HUES64 (cell line): Measurements from ENCODE around the gene MARCHF10.

Source experiments
- H3K27ac ChIP-seq: 2 replicates; pipeline ENCODE4 v1.7.0; 2013; ENCODE audit warnings: low read depth, low read length, inconsistent platforms
- H3K27me3 ChIP-seq: 2 replicates; pipeline ENCODE4 v1.6.1; 2013; ENCODE audit warnings: mild to moderate bottlenecking, low read length; ENCODE audit not compliant: insufficient read depth
- H3K36me3 ChIP-seq: 2 replicates; pipeline ENCODE4 v1.6.1; 2013; ENCODE audit warnings: mild to moderate bottlenecking, low read length; ENCODE audit not compliant: insufficient read depth
- H3K4me1 ChIP-seq: 2 replicates; pipeline ENCODE4 v1.6.1; 2013; ENCODE audit warnings: mild to moderate bottlenecking, low read length, moderate library complexity; ENCODE audit not compliant: insufficient read depth
- H3K4me3 ChIP-seq: 2 replicates; pipeline ENCODE4 v1.5.1; 2013; ENCODE audit warnings: mild to moderate bottlenecking, low read length, moderate library complexity
- H3K9ac ChIP-seq: 2 replicates; pipeline ENCODE4 v1.6.1; 2013; ENCODE audit warnings: mild to moderate bottlenecking, low read depth, low read length
- H3K9me3 ChIP-seq: 2 replicates; pipeline ENCODE4 v1.6.1; 2013; ENCODE audit warnings: low read depth, low read length; ENCODE audit not compliant: insufficient read depth
- WGBS: fragments of 150-250, 120-280 bp; methylation state at CpG from one replicate; pipeline ENCODE4 v1.1.7; 2013; ENCODE audit warnings: missing lambda C conversion rate; 5-methylcytosine and 5-hydroxymethylcytosine counted together

Gene MARCHF10

DNA sequence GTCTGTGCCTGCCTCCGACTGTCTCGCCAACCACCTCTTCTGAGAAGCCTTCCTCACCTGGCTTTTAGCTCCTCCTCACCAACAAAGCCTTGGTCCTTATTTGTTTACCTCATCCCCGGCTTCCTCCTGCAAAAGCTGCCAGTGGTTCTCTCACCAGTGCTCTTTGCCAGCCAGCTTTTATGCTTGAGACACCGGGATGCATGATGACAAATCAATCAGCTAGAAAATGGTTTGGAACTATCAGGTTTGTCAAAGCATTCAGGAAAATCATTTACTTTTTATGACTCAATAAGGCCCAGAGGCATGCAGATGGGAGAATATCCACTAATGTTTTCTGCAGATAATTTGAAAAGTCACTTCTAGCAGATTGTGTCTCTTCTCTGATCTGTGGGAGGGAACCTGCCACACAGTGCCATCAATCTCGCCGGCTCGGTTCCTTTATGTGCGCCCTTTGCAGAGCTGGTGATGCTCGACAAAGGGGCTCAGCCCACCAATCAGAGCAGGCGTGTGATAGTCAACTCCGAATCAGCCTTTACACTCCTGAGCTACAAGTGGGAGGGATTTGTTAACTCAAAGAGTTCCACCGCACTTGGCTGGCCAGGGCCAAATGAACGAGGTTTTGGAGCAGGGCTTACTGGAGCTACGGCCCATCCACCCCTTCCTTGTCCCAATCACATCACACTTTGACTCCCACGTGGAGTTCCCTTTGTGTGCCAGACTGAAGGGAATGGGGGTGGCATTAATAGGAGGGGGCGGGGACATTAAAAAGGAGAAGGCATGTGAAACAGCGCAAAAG lies 94.8 kb downstream of the MARCHF10 start:
- WGBS = 85% methylated on average over 17 of the region's 17 CpGs
- H3K9me3 ChIP-seq = peaks cover 4% of the 10 kb centered on the region
- no peak overlapping the region for H3K27ac ChIP-seq
- no peaks in the 10 kb centered on the region for H3K36me3 ChIP-seq
- no peak overlapping the region for H3K4me3 ChIP-seq
- no peaks in the 10 kb centered on the region for H3K4me1 ChIP-seq
- no peak overlapping the region for H3K9ac ChIP-seq
- H3K27me3 ChIP-seq = no peaks in the 10 kb centered on the region

GRCh38 chr17:62712171-62712581 lies 95.9 kb downstream of the MARCHF10 start:
- H3K4me1 ChIP-seq = no peaks in the 10 kb centered on the region
- 93% methylated on average over 8 of the region's 8 CpGs for whole genome bisulfite sequencing

GRCh38 chr17:62708587-62708986 lies 99.5 kb downstream of the MARCHF10 start:
- Histone ChIP-seq H3K4me1 (peaks cover 20% of the 10 kb centered on the region), H3K27ac (no peak overlapping the region), H3K9me3 (peaks cover 4% of the 10 kb centered on the region), H3K27me3 (peaks cover 31% of the 10 kb centered on the region), H3K36me3 (no peaks in the 10 kb centered on the region), H3K9ac (no peak overlapping the region), H3K4me3 (no peak overlapping the region)
- 89% methylated on average over 2 of the region's 2 CpGs for WGBS

More at GRCh38 chr17:62712171-62712581, 95.9 kb downstream of the MARCHF10 start:
- peaks cover 5% of the 10 kb centered on the region for H3K27me3 ChIP-seq
- no peak overlapping the region for H3K4me3 ChIP-seq
- H3K9ac ChIP-seq = no peak overlapping the region
- no peak overlapping the region for H3K27ac ChIP-seq
- peaks cover 4% of the 10 kb centered on the region for H3K9me3 ChIP-seq
- H3K36me3 ChIP-seq = no peaks in the 10 kb centered on the region

DNA sequence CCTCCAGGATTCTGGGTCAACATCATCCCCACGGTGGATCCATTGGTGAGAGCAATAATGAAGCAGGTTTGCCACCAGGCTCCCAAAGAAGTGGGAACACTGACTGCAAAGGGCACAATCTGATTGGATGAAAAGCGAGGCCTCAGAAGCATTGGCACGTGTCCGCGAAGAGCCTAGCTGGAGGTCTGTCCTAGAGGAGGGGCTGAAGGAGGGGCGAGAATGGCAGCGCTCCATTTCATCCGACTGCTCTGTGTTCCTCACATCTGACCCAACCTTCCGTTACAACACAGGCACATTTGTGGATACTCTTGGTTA lies 100.7 kb downstream of the MARCHF10 start:
- Histone ChIP-seq H3K4me3 (no peak overlapping the region), H3K4me1 (peaks cover 20% of the 10 kb centered on the region), H3K9me3 (peaks cover 4% of the 10 kb centered on the region), H3K36me3 (no peaks in the 10 kb centered on the region), H3K27ac (no peak overlapping the region), H3K27me3 (peaks cover 42% of the 10 kb centered on the region), H3K9ac (no peak overlapping the region)
- 87% methylated on average over 9 of the region's 9 CpGs for WGBS

DNA sequence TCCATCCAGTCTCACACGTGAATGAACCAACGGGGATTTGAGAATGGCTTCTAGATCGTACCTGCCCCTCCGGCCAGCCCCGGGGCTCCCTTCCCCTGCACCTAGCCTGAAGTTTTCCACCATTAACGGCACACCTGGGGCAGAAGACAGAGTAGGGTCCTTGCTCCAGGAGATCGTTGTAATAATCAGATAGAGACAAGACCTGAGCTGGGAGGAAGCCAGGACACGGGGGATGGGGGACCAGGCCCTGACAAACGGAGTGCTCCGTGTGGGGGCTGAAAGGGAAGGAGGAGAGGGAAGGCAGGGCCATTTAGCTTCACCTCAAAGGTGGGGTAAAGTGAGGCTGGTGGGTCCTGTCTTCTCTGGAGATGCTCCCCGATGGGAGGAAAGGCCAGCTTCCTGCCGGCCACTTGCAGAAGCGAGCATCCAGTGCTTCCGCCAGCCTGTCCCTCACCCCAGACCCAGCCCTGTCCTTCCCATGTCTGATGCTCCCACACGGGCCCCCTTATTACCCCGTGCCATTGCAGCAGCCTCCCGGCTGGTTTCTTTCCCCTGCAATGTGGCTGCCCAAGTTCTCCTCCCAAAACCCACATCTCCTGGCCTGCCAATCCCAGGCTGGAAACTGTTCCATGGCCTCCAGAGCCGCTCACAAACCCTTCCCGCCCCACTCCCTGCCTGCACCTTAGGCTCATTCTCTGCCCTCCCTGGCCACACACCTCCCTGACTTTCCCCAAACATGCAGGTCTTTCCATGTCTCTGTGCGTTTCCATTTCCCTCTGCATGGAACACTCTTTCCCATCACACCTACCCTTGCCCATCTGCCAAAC lies 101.3 kb downstream of the MARCHF10 start:
- no peaks in the 10 kb centered on the region for H3K36me3 ChIP-seq
- WGBS = 77% methylated on average over 20 of the region's 20 CpGs
- H3K4me3 ChIP-seq = no peak overlapping the region; the same call in 1 of the 2 replicates
- H3K9me3 ChIP-seq = peaks cover 4% of the 10 kb centered on the region
- no peak overlapping the region for H3K27ac ChIP-seq
- H3K4me1 ChIP-seq = peaks cover 20% of the 10 kb centered on the region
- no peak overlapping the region for H3K9ac ChIP-seq
- peaks cover 42% of the 10 kb centered on the region for H3K27me3 ChIP-seq

- Histone ChIP-seq H3K4me1 (peaks cover 20% of the 10 kb centered on the region), H3K4me3 (peak overlapping the region; percentile 69)
- WGBS = 15% methylated on average over 14 of the region's 14 CpGs
Measured at GRCh38 chr17:62705778-62706597, 102.1 kb downstream of the MARCHF10 start.

DNA sequence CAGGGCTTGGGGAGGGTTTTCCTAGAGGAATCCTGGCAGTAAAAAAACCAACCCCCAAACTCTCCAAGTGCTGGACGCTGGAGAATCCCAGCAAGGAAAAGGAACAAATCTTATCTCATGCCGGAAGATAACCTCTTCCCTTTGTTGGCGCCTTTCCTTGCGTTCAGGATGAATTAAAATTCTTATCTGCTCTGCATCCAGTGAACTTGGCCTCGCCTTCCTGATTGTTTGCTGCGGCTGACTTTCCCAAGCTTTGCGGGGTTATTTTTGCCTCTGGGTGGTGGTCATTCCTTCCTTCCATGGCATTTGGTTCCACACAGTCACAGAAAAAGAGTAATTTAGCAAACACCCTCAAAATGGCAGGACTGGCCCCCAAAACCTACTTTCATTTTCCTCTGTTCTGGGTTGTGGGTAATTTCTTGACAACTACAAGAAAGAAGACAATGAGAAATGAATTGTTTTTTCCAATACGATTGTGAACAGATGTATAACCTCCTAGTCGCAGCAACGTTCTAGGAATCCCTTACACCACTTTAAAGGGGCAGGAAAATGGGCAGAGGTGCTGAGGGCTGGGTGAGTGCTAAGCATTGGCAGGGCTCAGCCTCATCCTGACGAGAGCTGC lies 102.8 kb downstream of the MARCHF10 start:
- H3K9me3 ChIP-seq = peaks cover 4% of the 10 kb centered on the region
- H3K4me3 ChIP-seq = peak overlapping the region; percentile 69
- 7% methylated on average over 11 of the region's 11 CpGs for WGBS
- H3K4me1 ChIP-seq = peaks cover 20% of the 10 kb centered on the region
- no peaks in the 10 kb centered on the region for H3K36me3 ChIP-seq
- peaks cover 45% of the 10 kb centered on the region for H3K27me3 ChIP-seq
- H3K9ac ChIP-seq = peak overlapping the region; percentile 73
- H3K27ac ChIP-seq = peak overlapping the region; percentile 65; the same call in 1 of the 2 replicates

More at GRCh38 chr17:62705778-62706597, 102.1 kb downstream of the MARCHF10 start:
- Histone ChIP-seq H3K36me3 (no peaks in the 10 kb centered on the region), H3K9ac (peak overlapping the region; percentile 73), H3K27ac (peak overlapping the region; percentile 65; the same call in 1 of the 2 replicates), H3K27me3 (peaks cover 45% of the 10 kb centered on the region), H3K9me3 (peaks cover 4% of the 10 kb centered on the region)

GRCh38 chr17:62704381-62704971 lies 103.6 kb downstream of the MARCHF10 start:
- Histone ChIP-seq H3K27me3 (peaks cover 45% of the 10 kb centered on the region), H3K9ac (peak overlapping the region; percentile 73), H3K36me3 (no peaks in the 10 kb centered on the region), H3K4me1 (peaks cover 20% of the 10 kb centered on the region), H3K9me3 (peaks cover 4% of the 10 kb centered on the region), H3K4me3 (peak overlapping the region; percentile 69), H3K27ac (peak overlapping the region; percentile 37; the same call in 1 of the 2 replicates)
- 2% methylated on average over 31 of the region's 31 CpGs for WGBS

GRCh38 chr17:62703776-62704380 lies 104.2 kb downstream of the MARCHF10 start:
- H3K4me3 ChIP-seq = peak overlapping the region; percentile 69
- H3K36me3 ChIP-seq = no peaks in the 10 kb centered on the region
- under 1% methylated on average over 80 of the region's 80 CpGs for WGBS
- H3K9ac ChIP-seq = peak overlapping the region; percentile 73
- H3K27me3 ChIP-seq = peaks cover 45% of the 10 kb centered on the region
- peaks cover 20% of the 10 kb centered on the region for H3K4me1 ChIP-seq
- H3K9me3 ChIP-seq = peaks cover 4% of the 10 kb centered on the region
- peak overlapping the region; percentile 37; the same call in 1 of the 2 replicates for H3K27ac ChIP-seq
